Renal cortex interstitium (tissue), 11 donors: ENCODE results near the gene NKX1-1. TPM values are rescaled to one million over a fixed set of nuclear protein-coding genes. Genes with fewer than 3 reads are reported as not detected.
"Not testable (repeated sequence)": the region's sequence is repeated elsewhere in the genome, so short reads cannot be mapped to it uniquely, and the experiment has no call there.

Experiments used
- DNase-seq, 11 donors: peaks; one replicate each; pipeline ENCODE4 v3.0.0-alpha.2; 2013; ENCODE audit warnings: low read depth in 9 of 11, low spot score in 4 of 11; ENCODE audit errors: extremely low read depth in 1 of 11
- polyA plus RNA-seq, 3 donors: library from polyadenylated mRNA; unstranded; fragments of 120-200 nt; gene quantifications; one replicate each; pipeline ENCODE4 v1.2.1, GENCODE V29; 2013; ENCODE audit not compliant: insufficient read length in 3 of 3

NKX1-1 gene
- polyA plus RNA-seq, 3 donors = not detected

GRCh38 chr4:1395941-1396805, 10.1 kb downstream of the NKX1-1 start:
- DNase-seq = no peak

GRCh38 chr4:1395389-1395820, 10.8 kb downstream of the NKX1-1 start:
- DNase-seq = not testable (repeated sequence)

- DNase-seq = not testable (repeated sequence)
Observed at GRCh38 chr4:1394554-1395388, 11.5 kb downstream of the NKX1-1 start.

GRCh38 chr4:1393866-1394265, 12.4 kb downstream of the NKX1-1 start:
- DNase-seq = no peak

- not testable (repeated sequence) for DNase-seq
Observed at GRCh38 chr4:1393363-1393762, 12.9 kb downstream of the NKX1-1 start.

GRCh38 chr4:1385373-1386340, 20.6 kb downstream of the NKX1-1 start:
- no peak for DNase-seq

GRCh38 chr4:1384675-1385372, 21.4 kb downstream of the NKX1-1 start:
- DNase-seq = no peak

- no peak for DNase-seq
Observed at GRCh38 chr4:1383728-1384591, 22.3 kb downstream of the NKX1-1 start.

GRCh38 chr4:1382776-1383727, 23.2 kb downstream of the NKX1-1 start:
- DNase-seq = no peak

GRCh38 chr4:1381944-1382541, 24.2 kb downstream of the NKX1-1 start:
- DNase-seq = no peak

GRCh38 chr4:1381181-1381621, 25.0 kb downstream of the NKX1-1 start:
- no peak for DNase-seq

GRCh38 chr4:1380368-1381151, 25.7 kb downstream of the NKX1-1 start:
- no peak for DNase-seq

- DNase-seq = no peak
Observed at GRCh38 chr4:1379801-1380331, 26.4 kb downstream of the NKX1-1 start.

- no peak for DNase-seq
Observed at GRCh38 chr4:1379351-1379781, 26.9 kb downstream of the NKX1-1 start.
